HFF-Myc (cell line): ENCODE data around the gene GTF3C5.

ENCODE experiments used
- DNase-seq: peaks from one replicate; pipeline ENCODE4 v3.0.0-alpha.2; 2011; ENCODE audit warnings: low read depth; ENCODE audit errors: extremely low read depth
- H3K4me3 ChIP-seq: replicated peaks from 2 replicates; pipeline ENCODE4 v1.5.1; 2011; ENCODE audit warnings: low read depth, mild to moderate bottlenecking, control low read depth, low read length
- TF ChIP-seq, protein P1 (sequence below): IDR thresholded peaks from 2 replicates; pipeline ENCODE4 v1.5.1; 2012; ENCODE audit warnings: mild to moderate bottlenecking, low read depth, low read length, control low read depth; ENCODE audit errors: missing control alignments

Gene GTF3C5

DNA sequence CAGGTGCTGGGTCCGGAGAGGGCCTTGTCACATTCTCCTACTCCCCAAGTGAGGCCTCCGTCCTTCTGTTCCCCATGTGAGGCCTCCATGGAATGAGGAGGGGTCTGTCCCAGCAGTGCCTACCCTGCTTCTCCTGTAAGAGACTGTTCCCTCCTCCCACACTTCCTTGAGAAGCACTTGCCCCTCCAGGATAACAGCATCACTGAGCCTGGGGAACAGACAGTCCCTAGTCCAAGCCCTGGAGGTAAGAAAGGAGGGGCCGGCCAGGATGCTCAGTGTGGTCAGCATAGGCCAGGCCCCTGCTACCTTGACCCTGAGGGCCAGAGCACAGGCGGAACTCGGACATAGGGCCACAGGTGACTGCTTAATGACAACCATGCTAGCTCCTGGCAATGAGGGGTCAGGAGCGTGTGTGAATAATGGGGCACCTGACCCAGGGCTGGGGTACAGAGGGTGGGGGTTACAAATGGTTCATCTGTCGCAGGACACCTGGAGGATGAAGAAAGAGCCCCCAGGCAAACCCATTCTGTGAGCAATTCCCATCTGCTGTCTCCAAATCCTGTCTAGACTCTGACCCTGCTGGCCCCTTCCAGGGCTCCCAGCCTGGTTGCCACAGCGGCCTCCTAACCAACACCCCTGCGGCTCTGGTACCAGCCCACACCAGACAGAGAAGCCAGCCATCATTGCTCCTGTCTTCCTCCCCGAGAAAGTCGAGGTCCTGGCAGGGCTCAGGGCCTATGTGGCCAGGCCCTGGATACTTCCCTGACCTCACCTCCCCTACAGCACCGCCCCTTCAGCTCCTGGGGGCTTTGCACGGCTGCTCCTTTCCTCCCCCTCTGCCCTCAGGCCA, 69.9 kb downstream of the GTF3C5 start:
- no peak overlapping the region for H3K4me3 ChIP-seq
- no peak for DNase-seq
- TF ChIP-seq, protein P1, sequence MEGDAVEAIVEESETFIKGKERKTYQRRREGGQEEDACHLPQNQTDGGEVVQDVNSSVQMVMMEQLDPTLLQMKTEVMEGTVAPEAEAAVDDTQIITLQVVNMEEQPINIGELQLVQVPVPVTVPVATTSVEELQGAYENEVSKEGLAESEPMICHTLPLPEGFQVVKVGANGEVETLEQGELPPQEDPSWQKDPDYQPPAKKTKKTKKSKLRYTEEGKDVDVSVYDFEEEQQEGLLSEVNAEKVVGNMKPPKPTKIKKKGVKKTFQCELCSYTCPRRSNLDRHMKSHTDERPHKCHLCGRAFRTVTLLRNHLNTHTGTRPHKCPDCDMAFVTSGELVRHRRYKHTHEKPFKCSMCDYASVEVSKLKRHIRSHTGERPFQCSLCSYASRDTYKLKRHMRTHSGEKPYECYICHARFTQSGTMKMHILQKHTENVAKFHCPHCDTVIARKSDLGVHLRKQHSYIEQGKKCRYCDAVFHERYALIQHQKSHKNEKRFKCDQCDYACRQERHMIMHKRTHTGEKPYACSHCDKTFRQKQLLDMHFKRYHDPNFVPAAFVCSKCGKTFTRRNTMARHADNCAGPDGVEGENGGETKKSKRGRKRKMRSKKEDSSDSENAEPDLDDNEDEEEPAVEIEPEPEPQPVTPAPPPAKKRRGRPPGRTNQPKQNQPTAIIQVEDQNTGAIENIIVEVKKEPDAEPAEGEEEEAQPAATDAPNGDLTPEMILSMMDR: no peak

DNA sequence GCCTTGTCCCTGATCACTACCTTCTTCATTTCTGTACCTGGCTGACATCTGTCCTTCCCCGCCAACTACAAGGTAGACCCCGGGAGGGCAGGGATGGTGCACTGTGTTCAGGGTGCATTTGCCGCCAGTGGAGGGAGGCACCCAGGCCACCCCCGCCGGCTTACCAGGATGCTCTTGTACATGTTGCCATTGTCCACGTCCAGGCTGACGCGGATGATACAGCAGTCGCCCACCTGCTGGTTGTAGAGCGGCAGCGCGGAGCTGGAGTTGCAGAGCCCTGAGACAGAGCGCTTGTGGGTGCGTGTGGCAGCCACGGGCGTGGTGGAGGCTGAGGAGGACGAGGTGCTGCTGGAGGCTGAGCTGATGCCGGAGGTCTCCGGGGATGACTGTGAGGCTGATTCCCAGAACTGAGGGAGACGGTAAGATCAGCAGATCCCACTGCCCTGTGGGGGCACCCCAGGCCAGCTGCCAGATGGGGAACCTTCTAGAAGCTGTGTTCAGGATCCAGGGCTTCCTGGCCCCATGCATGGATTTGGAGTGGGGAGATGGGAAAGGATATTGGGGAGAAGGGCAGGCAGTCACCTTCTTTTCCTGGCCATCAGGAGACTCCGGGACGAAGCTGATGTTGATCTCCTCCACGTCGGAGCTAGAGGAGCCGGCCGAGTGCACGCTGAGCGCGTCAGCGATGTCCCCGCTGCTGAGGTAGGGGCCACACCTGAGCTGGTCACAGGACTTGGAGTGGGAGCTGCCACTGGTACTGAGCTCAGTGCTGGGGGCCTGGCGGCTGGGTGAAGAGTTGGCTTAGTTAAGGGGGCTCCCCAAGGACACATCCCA, 70.8 kb downstream of the GTF3C5 start:
- DNase-seq: no peak
- H3K4me3 ChIP-seq: no peak overlapping the region
- TF ChIP-seq, protein P1: no peak

DNA sequence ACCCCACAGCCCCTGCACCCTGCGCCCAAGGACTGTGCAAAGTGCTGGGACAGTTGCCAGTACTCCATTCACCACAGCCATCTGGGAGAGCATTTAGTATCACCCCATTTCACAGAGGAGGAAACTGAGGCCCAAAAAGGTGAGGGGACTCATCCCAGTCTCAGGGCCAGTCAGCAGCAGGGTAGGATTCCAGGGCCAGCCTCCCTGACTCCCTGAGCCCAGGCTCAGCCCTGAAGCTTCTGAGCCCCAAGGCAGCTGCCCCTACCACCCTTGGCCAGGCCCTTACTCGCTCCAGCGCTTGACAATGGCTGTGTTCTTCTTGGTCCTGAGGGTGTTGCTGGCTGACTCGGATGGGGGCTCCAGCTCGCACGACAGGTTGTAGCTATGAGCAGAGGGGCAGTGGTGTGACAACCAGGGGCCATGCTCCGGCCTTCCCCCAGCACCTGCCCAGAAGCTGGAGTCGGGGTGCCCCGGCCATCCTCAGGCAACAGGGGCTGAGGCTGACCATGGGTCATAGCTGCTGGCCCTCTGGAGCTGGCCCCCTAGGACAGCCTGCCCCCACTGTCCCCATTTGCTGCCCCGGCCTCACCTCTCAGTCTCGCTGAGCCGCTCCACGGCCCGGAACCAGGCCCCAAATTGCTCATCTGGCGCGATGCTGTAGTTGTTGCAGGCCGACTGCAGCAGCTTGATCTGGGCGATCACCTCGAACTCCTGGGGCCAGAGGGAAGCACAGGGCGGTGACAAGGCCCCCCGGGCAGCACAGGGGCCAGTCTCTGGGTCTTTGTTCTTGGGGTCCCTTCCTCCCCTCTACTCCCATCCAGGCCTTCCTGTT, 71.6 kb downstream of the GTF3C5 start:
- no peak overlapping the region for H3K4me3 ChIP-seq
- TF ChIP-seq, protein P1: no peak
- DNase-seq: no peak

DNA sequence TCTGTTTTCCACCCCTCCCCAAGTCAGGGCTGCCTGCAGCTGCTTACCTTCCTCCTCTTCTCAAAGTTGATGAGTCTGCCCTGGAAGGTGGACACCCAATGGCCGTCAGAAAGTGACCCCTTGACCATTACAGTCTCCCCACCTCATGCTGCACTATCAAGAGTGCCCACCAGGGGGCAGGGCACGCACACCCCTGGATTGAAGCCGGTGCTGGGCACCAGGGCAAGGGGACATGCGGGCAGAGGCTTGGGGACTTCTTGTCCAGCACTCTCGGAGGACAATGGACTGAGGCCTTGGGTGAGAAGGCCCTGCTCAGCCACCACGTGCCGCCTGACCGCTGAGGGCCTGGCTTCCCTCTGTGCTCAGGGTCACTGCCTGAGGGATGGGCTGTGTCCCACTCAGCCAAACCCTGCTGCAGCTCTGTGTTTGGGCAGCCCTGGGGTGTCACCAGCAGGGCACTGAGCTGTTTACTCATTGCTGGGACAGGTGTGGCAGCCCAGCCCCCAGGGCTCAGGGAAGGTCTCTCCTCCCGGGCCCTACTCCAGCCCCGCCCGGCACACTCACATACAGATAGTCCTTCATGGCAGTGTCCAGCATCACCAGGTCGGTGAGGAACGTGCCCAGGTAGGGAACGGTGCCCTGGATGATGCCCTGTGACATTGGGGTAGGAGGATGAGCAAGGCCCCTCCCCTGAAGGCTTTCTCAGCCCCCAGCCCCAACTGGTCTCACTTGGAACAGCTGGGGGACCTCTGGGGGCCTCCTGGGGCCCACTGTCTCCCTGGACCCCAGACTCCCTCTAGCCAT, 72.6 kb downstream of the GTF3C5 start:
- no peak overlapping the region for H3K4me3 ChIP-seq
- TF ChIP-seq, protein P1: peak; percentile 95
- DNase-seq: no peak

DNA sequence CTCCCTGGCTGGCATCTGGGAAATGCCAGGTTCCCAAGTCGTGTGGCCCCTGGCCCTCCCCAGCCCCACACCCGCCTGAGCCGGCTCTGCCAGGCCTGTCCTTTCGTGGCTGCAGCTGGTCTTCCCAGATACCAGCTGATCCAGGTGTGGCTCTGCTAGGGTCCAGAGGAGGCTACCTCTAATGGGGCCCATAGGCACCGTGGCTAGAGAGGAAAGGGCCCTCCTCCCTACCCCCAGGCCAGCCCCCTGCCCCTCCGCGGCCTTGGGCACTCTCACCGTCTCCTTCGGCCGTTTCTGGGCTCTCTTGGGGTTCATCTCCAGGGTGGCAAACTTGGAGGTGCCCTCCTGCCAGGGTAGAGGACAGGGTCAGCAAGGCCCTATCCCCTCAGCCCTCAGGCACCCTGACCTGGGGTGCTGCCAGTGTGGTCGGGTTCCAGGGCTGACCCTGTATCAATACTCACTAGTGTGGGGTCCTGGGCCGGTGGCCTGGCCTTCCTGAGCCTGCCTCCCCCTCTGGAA, 73.2 kb downstream of the GTF3C5 start:
- TF ChIP-seq, protein P1: no peak
- no peak overlapping the region for H3K4me3 ChIP-seq
- no peak for DNase-seq
